ENCODE measurements around the gene ORM1.
"Not testable (repeated sequence)": the region's sequence is repeated elsewhere in the genome, so short reads cannot be mapped to it uniquely, and the experiment has no call there.

ORM1 gene

GRCh38 chr9:114308361-114308950, 14.4 kb upstream of the ORM1 start:
- DNase-seq, result no peak

GRCh38 chr9:114309096-114309495, 13.8 kb upstream of the ORM1 start:
- no peak for DNase-seq

GRCh38 chr9:114310471-114311450, 12.1 kb upstream of the ORM1 start:
- no peak for DNase-seq

- DNase-seq, result no peak
Measured at GRCh38 chr9:114311571-114312512, 11.1 kb upstream of the ORM1 start.

- DNase-seq, result no peak
Measured at GRCh38 chr9:114312513-114312875, 10.4 kb upstream of the ORM1 start.

- DNase-seq, result no peak
Measured at GRCh38 chr9:114313186-114313585, 9.7 kb upstream of the ORM1 start.

- no peak for DNase-seq
Measured at GRCh38 chr9:114314256-114314867, 8.5 kb upstream of the ORM1 start.

GRCh38 chr9:114314881-114315722, 7.8 kb upstream of the ORM1 start:
- DNase-seq, result no peak

GRCh38 chr9:114315723-114316363, 7.1 kb upstream of the ORM1 start:
- DNase-seq, result no peak

- no peak for DNase-seq
Measured at GRCh38 chr9:114316605-114317230, 6.2 kb upstream of the ORM1 start.

- no peak for DNase-seq
Measured at GRCh38 chr9:114317665-114318357, 5.1 kb upstream of the ORM1 start.

GRCh38 chr9:114318416-114318815, 4.5 kb upstream of the ORM1 start:
- no peak for DNase-seq

GRCh38 chr9:114319147-114319546, 3.8 kb upstream of the ORM1 start:
- DNase-seq, result no peak

GRCh38 chr9:114320710-114321109, 2.2 kb upstream of the ORM1 start:
- DNase-seq, result not testable (repeated sequence)

- DNase-seq, result no peak
Measured at GRCh38 chr9:114321759-114322158, 1.1 kb upstream of the ORM1 start.

- not testable (repeated sequence) for DNase-seq
Measured at GRCh38 chr9:114322160-114322818, 609 bp upstream of the ORM1 start.

GRCh38 chr9:114323849-114324248, 951 bp downstream of the ORM1 start:
- not testable (repeated sequence) for DNase-seq

GRCh38 chr9:114324492-114324891, 1.6 kb downstream of the ORM1 start:
- no peak for DNase-seq

- DNase-seq, result not testable (repeated sequence)
Measured at GRCh38 chr9:114324965-114325364, 2.1 kb downstream of the ORM1 start.

All from kidney glomerular epithelial cell (primary cell).